ENCODE results near the gene ADCYAP1.

- TF ChIP-seq RAD21 (IDR thresholded peaks at IDR 0.05; ENCODE audit: low read length) (no peak), CTCF (IDR thresholded peaks at IDR 0.05) (no peak), POLR2AphosphoS5 (IDR thresholded peaks at IDR 0.05; ENCODE audit: low read depth, low read length) (no peak), EP300 (IDR thresholded peaks at IDR 0.05; ENCODE audit: borderline replicate concordance in 1 of 2, low read depth in 1 of 2, low read length in 1 of 2) (no peak), SIN3A (IDR thresholded peaks at IDR 0.05; ENCODE audit: borderline replicate concordance, low read depth, low read length) (no peak), NRF1 (IDR thresholded peaks at IDR 0.05; ENCODE audit: low read depth, low read length) (no peak), TAF1 (IDR thresholded peaks at IDR 0.05; ENCODE audit: borderline replicate concordance, low read depth, low read length) (no peak), FOXJ3 (CRISPR knock-in tag; IDR thresholded peaks at IDR 0.05) (no peak), PBX3 (IDR thresholded peaks at IDR 0.05) (no peak), MXI1 (IDR thresholded peaks at IDR 0.05; ENCODE audit: low read depth, low read length) (no peak), FOXM1 (IDR thresholded peaks at IDR 0.05; ENCODE audit: low read depth) (no peak)
- TF ChIP-seq, protein P1, sequence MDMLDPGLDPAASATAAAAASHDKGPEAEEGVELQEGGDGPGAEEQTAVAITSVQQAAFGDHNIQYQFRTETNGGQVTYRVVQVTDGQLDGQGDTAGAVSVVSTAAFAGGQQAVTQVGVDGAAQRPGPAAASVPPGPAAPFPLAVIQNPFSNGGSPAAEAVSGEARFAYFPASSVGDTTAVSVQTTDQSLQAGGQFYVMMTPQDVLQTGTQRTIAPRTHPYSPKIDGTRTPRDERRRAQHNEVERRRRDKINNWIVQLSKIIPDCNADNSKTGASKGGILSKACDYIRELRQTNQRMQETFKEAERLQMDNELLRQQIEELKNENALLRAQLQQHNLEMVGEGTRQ (IDR thresholded peaks at IDR 0.05; ENCODE audit: borderline replicate concordance, low read depth, low read length), result no peak
- TF ChIP-seq, protein P2, sequence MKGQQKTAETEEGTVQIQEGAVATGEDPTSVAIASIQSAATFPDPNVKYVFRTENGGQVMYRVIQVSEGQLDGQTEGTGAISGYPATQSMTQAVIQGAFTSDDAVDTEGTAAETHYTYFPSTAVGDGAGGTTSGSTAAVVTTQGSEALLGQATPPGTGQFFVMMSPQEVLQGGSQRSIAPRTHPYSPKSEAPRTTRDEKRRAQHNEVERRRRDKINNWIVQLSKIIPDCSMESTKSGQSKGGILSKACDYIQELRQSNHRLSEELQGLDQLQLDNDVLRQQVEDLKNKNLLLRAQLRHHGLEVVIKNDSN (IDR thresholded peaks at IDR 0.05; ENCODE audit: borderline replicate concordance, low read depth), result no peak
Measured at GRCh38 chr18:887716-888115, 17.0 kb upstream of the ADCYAP1 start.

Data from SK-N-SH (cell line).